PC-9 (cell line): ENCODE results near the gene SLC25A41. TPM values are rescaled to one million over a fixed set of nuclear protein-coding genes. Genes with fewer than 3 reads are reported as not detected.

Experiments used
- BruUV-seq: library from RNA; stranded (reverse); fragments of 400-500 nt; replicated peaks from 2 replicates; lab custom pipeline; 2021; lab: Mats Ljungman, UMichigan
- CTCF ChIA-PET: fragments of 300-600 bp; sonication (Branson Sonifier 250); formaldehyde crosslinking; loops from one replicate; lab custom pipeline; 2022; ENCODE audit warnings: antibody characterized with exemption; lab: Charles Lee
- POLR2A ChIA-PET: fragments of 300-600 bp; sonication (Branson Sonifier 250); formaldehyde crosslinking; loops from one replicate; lab custom pipeline; 2022; ENCODE audit warnings: antibody characterized with exemption; ENCODE audit not compliant: unreplicated experiment; lab: Charles Lee
- DNase-seq, 2 experiments: peaks; one replicate each; pipeline versions ENCODE4 v3.0.0 to v3.0.0-alpha.2; 2015 to 2022; ENCODE audit warnings: mixed read lengths in 1 of 2
- H2AFZ ChIP-seq: fragments of 200-600 bp; sonication (generic); 2 replicates; pipeline ENCODE4 v1.8.1; 2017; ENCODE audit warnings: antibody characterized with exemption
- H3F3A ChIP-seq: fragments of 200-600 bp; sonication (generic); 2 replicates; pipeline ENCODE4 v1.8.1; 2017; ENCODE audit warnings: antibody characterized with exemption, mild to moderate bottlenecking, low read depth; ENCODE audit not compliant: insufficient read depth
- H3K27ac ChIP-seq: fragments of 200-600 bp; sonication (generic); 2 replicates; pipeline ENCODE4 v1.6.1; 2016; ENCODE audit warnings: mixed run types
- H3K27me3 ChIP-seq: fragments of 200-600 bp; sonication (generic); 2 replicates; pipeline ENCODE4 v1.6.1; 2016; ENCODE audit warnings: low read depth, mixed run types; ENCODE audit not compliant: insufficient read depth
- H3K36me3 ChIP-seq: fragments of 200-600 bp; sonication (generic); 2 replicates; pipeline ENCODE4 v1.6.1; 2016; ENCODE audit warnings: low read depth, mixed run types
- H3K4me1 ChIP-seq: fragments of 200-600 bp; sonication (generic); replicated peaks from 2 replicates; pipeline ENCODE4 v1.6.1; 2016; ENCODE audit warnings: mixed run types; ENCODE audit not compliant: insufficient read depth
- H3K4me2 ChIP-seq: fragments of 200-600 bp; sonication (generic); 2 replicates; pipeline ENCODE4 v1.6.1; 2017; ENCODE audit warnings: mixed run types
- H3K4me3 ChIP-seq: fragments of 200-600 bp; sonication (generic); 2 replicates; pipeline ENCODE4 v1.6.1; 2016; ENCODE audit warnings: mixed run types
- H3K79me2 ChIP-seq: fragments of 200-600 bp; sonication (generic); 2 replicates; pipeline ENCODE4 v1.6.1; 2017; ENCODE audit warnings: low read depth, mixed run types
- H3K9me2 ChIP-seq: fragments of 200-600 bp; sonication (generic); 2 replicates; pipeline ENCODE4 v1.8.1; 2017; ENCODE audit warnings: mild to moderate bottlenecking; ENCODE audit not compliant: insufficient read depth
- H3K9me3 ChIP-seq: fragments of 200-600 bp; sonication (generic); 2 replicates; pipeline ENCODE4 v1.8.1; 2016; ENCODE audit warnings: low read depth; ENCODE audit not compliant: insufficient read depth
- H4K20me1 ChIP-seq: fragments of 200-600 bp; sonication (generic); 2 replicates; pipeline ENCODE4 v1.8.1; 2017; ENCODE audit not compliant: insufficient read depth
- CTCF ChIP-seq: fragments of 200-600 bp; sonication (generic); conservative IDR thresholded peaks from 2 replicates; pipeline ENCODE4 v1.6.1; 2017; ENCODE audit warnings: mixed run types, antibody characterized with exemption, mild to moderate bottlenecking, moderate library complexity
- EZH2 ChIP-seq: fragments of 200-600 bp; sonication (generic); IDR thresholded peaks from 2 replicates; pipeline ENCODE4 v1.8.0; 2017; ENCODE audit warnings: antibody characterized with exemption, low read depth
- intact Hi-C: fragments of 100-400 bp; cut with micrococcal nuclease; formaldehyde crosslinking; loops from one replicate; pipeline ENCODE4 v1.10.0; 2022; ENCODE audit not compliant: unreplicated experiment
- total RNA-seq: library from RNA; stranded (reverse); gene quantifications from 2 replicates; pipeline ENCODE4 v1.2.3, GENCODE V29; 2021

The SLC25A41 gene
- total RNA-seq, 1 experiment from 2014 or later = not detected

- H3K4me2 ChIP-seq = peak within 1 kb of the TSS; percentile 87
- TF ChIP-seq CTCF = no peak
- no peak for TF ChIP-seq EZH2
- no peaks in the 10 kb centered on the region for H3K9me3 ChIP-seq
- peak within 1 kb of the TSS; percentile 75 for H3K4me3 ChIP-seq
- peak within 1 kb of the TSS; percentile 73 for H2AFZ ChIP-seq
- peaks cover 10% of the 10 kb centered on the region for H3K4me1 ChIP-seq
- H3F3A ChIP-seq = no peaks in the 10 kb centered on the region
- H3K36me3 ChIP-seq = no peaks in the 10 kb centered on the region
- H3K27me3 ChIP-seq = no peaks in the 10 kb centered on the region
- H3K79me2 ChIP-seq = peaks cover 40% of the 10 kb centered on the region
- H3K27ac ChIP-seq = peak within 1 kb of the TSS; percentile 18; the same call in 1 of the 2 replicates
- DNase-seq = no peak
- POLR2A ChIA-PET = interaction anchor here (0.6 to 1.1 kb wide), 5 partner anchors 31 to 952 kb away, joined by 3 to 6 read pairs (median 4); partner anchors contain the start of gene TNFSF9
- H3K9me2 ChIP-seq = no peaks in the 10 kb centered on the region
- CTCF ChIA-PET = interaction anchor here (0.6 kb wide), 1 partner anchor 52 kb away, joined by 3 read pairs; the partner anchor contains the start of gene ALKBH7
- intact Hi-C loops = loop anchor here (5.0 kb wide), 1 partner anchor 38 kb away; the partner anchor contains the start of gene CRB3
- BruUV-seq = no TSS peak
- H4K20me1 ChIP-seq = peaks cover 44% of the 10 kb centered on the region
Measured at GRCh38 chr19:6424195-6424938, 9.2 kb downstream of the SLC25A41 start, which contains the start of gene KHSRP. Gene KHSRP, minus strand, starts transcription at chr19:6424811. Its CDS starts 110 bp downstream, at chr19:6424701.

GRCh38 chr19:6423499-6424194, 9.9 kb downstream of the SLC25A41 start:
- no peak overlapping the region for H3K27ac ChIP-seq
- intact Hi-C loops = loop anchor here (5.0 kb wide), 1 partner anchor 39 kb away; the partner anchor contains the start of gene CRB3

More at GRCh38 chr19:6423499-6424194, 9.9 kb downstream of the SLC25A41 start:
- H3K4me2 ChIP-seq = peak overlapping the region; percentile 87
- peak in 1 of 2 experiments; percentile 46 for DNase-seq
- BruUV-seq = no TSS peak
- peak overlapping the region; percentile 75 for H3K4me3 ChIP-seq
- no peak for TF ChIP-seq CTCF
- no peak for TF ChIP-seq EZH2
- POLR2A ChIA-PET = interaction anchor here (0.6 kb wide), 1 partner anchor 227 kb away, joined by 3 read pairs; no protein-coding TSS in a partner anchor
- peaks cover 44% of the 10 kb centered on the region for H4K20me1 ChIP-seq
- H2AFZ ChIP-seq = no peak overlapping the region
- H3K9me3 ChIP-seq = no peaks in the 10 kb centered on the region
- no peaks in the 10 kb centered on the region for H3F3A ChIP-seq
- H3K79me2 ChIP-seq = peaks cover 40% of the 10 kb centered on the region
- CTCF ChIA-PET = no interaction called here
- no peaks in the 10 kb centered on the region for H3K9me2 ChIP-seq
- H3K4me1 ChIP-seq = peaks cover 10% of the 10 kb centered on the region
- no peaks in the 10 kb centered on the region for H3K27me3 ChIP-seq
- H3K36me3 ChIP-seq = no peaks in the 10 kb centered on the region
